NK-92 treated with Interleukin-12 subunit alpha and Interleukin-12 subunit beta, amount 100 ng/mL, for 24 hours (cell line): ENCODE data around the gene LMX1B.
"Not testable (repeated sequence)": the region's sequence is repeated elsewhere in the genome, so short reads cannot be mapped to it uniquely, and the experiment has no call there.

Source experiments
- DNase-seq: peaks from one replicate; lab custom pipeline; 2025; lab: John Stamatoyannopoulos, UW

LMX1B gene

DNA sequence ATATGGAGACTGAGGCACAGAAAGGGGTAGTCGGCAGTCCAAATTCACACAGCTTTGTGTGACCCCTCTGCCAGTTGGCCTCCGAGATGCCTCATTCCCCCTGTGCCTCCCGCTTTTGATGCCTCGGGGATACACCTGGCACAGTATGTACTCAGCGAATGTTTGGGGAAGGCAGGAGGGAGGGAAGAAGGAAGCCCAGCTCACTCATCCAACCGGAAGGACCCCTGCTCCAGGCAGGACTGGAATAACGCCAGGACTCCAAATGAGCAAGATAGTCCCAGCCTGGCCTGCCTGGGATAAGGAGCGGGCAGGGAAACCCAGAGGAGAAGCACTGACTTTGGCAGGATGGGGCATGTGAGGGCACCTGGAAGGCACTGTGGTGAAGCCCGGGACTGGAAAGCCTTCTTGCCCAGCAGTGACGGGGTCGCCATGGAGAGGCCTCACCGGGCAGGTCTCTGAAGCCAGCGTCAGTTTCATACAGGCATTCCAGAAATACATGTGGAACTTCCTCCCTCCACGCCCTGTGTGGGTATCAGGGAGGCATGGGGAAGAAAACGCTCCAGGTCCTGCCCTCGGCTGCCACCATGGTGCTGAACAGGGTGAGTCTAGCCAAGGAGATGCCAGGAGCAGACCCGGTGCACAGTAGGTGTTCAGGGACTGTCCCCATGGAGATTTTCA, 20.3 kb downstream of the LMX1B start:
- DNase-seq, result no peak

DNA sequence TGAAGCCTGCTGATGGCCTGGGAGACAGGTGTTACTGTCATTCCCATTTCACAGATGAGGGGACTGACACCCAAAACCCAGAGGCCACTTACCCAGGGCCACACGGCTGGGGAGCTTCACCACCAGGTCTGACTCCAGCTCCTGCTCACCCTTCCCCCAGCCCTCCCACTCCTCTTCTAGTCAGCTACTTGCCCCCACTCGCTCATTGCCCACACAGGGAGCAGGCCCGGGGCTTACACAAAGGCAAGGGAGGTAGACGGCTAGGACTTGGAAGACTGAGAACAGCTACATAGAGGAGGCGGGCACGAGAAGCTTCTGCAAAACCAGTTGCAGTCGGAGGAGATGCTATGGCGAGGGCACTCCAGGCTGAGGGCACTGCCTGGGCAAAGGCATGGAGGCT, 21.3 kb downstream of the LMX1B start:
- DNase-seq, result no peak

DNA sequence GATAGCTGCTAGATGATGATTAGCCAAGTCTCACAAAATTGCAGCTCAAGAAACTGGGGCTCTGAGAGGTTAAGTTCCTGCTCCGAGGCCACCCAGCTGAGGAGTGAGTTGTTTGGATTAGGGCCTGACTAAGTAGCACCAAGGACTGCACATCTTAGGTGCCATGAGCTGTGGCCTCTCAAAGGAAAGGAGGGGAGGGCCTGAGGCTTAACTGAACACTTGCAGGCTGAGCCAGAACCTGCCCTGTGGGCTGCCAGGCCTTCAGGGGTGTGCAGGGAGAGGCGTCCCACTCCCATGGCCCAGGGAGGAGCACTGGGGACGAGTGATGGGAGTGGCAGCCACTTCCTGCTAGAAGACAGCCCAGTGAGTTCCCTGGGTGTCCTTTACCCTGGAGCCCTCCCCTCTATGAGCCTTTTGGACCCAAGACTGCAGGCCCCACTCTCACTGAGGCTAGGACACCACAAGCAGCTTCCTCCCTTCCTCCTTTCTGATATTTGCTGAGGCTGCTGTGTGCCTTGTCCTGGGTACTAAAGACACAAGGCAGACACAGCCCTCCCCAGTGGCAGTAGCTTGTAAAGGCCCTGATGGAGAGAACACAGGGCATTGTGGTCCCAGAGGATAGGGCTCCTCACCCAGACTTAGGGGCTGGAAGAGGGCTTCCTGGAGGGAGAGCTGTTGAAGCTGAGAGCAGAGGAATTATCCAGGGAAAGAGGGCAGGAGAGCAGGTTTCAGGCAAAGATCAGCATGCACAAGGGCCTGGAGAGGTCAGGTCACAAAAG, 22.1 kb downstream of the LMX1B start:
- no peak for DNase-seq

DNA sequence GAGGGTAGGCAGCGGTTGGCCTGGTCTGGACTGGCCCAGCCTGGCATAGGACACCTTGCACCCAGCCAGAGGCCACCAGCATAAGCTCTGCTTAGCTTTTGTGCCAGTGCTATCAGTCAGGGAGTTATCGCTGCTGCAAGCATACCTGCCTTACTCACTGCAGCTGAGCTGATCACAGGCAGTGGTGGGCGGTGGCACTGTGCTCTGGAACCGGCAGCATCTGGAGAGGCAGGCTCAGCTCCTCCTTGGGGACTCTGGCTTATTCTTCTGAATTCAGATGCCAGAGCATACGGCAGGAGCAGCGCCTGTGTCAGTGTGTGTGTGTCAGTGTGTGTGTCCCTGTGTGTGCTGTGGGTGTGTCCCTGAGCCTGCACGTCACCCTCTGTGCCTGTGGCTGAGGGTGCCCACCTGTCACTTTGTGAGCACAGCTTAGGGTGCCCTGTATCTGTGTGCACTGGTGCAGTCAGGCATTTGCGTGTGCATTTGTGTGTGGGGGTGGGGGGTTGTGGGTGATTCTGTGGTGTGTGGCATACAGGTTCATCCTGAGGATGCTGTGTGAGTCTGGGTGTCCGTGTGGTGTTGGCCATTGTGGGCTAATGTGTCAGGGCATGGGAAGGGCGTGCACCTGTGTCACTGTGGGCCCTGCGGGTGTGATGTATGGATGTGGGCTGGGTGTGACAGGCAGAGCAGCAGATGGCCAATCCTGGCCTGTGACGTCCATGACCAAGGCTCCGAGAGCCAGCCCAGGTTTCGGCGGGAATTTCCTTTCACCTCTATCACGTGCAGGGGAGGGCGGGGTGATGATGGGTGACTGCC, 23.5 kb downstream of the LMX1B start:
- peak; percentile 27 for DNase-seq

DNA sequence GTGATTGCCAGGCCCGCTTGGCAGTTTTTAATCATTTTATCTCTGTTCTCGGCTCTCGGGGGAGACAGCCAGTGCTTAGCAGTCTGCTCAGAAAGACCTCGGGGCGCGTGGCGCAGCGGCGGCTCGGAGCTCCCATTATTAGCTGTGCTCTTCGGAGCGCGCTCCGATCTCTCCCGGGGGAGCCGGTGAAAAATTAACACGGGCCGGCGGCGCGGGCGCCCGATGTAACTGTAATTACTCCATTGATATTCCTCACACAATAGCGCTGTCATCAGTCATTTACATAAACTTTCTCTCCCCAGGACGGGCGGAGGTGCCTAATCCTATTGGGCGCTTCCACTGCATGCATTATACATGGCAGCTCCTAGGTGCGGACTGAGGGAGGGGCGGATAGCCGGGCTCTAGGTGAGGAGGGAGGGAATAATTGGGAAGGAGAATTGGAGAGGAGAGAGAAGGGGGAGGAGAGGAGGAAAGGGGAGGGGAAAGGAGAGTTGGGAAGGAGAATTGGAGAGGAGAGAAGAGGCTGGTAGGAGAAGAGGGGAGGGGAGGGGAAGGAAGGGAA, 24.9 kb downstream of the LMX1B start:
- no peak for DNase-seq

DNA sequence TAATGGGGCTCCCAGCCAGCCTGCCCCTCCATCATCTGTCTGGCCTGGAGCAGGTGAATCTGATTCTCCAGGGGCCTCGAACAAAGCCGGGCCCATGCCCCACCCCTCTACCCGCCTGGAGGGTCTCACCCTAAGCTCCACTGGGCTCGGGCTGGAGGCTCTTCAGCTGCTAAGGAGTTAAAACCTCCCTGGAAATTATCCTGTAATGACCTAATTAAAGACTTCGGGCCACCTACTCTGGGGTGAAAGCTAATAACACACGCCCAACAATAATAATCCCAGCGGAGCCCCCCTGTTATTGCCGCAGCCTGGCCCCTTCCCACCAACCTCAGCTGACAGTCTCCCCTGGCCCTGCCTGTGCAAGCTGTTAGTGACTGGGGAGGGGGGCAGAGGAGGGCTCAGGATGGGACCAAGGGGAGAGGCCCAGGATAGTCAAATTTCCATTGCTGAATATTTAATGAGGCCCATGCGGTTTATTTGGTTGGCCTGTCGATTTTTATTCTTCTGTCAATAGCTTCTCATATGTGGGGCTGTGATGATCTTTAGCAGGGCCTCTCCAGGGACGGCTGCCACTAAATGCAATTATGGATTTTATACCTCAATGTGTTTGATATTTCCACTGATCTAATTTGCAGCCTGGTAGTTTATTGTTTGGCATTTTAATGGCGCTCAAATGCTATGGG, 25.7 kb downstream of the LMX1B start:
- DNase-seq, result no peak

DNA sequence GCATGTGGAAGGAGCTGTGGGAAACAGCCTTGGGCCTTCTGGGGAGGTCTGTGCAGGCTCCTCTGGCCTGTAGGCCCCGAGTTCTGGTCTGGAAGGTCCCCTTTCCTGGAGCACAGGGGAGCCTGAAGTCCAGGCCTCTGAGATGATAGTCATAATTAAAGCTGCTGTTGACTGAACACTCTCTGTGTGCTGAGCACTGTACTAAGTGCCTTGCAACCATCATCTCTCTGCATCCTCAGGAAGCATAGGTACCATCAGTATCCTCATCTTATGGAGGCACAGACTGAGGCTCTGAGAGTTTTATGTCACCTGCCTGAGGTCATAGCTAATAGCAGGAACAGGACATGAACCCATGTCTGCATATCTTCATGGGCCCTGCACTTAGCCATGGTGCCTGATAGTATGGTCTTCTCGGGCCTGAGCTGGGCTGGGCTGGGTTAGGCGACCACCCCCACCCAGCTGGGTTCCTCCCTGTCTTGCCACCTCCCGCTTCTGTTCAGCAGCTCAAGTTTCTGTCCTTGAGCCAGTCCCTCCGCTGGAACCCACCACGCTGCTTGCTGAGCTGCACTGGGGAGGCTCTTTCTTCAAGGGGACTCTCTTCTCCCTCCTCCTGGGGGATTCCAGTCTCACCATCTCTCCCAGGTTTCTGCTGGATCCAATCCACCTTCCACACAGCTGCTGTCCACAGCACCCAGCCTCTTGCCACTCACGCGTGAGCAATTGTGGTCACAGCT, 27.6 kb downstream of the LMX1B start:
- no peak for DNase-seq

DNA sequence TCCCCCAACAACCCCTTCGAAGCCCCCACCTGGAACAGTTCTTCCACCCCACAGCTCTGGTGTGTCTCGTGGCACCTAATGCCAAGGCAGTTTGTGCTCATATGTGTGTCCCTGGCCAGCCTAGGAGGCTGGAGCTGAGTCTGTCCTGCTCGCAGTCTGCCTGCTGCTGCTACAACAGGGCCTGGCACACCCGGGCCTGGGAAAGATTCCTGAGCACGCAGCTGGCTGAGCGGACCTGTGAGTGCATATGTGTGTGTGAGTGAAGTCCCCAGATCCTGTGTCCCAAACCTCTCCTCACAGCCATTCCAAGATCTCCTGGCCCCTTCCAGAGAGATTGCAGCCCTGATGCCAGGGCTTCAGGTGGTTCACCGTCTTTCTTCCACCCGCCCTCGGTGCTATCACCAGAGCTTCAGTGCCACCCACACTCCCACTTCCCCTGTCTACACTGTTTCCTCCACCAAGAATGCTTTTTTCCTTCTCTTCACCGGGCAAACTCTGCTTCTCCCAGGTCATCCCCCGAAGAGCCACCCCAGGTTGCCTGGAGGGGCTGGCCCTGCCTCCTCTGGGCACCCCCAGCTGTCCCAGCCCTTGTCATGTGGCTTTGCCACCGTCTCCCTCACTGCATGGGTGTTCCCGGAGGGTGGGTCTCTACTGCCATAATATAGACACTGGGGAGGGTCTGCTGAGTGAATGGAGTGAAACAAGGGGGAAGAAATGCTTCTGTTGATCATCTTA, 28.4 kb downstream of the LMX1B start:
- no peak for DNase-seq

DNA sequence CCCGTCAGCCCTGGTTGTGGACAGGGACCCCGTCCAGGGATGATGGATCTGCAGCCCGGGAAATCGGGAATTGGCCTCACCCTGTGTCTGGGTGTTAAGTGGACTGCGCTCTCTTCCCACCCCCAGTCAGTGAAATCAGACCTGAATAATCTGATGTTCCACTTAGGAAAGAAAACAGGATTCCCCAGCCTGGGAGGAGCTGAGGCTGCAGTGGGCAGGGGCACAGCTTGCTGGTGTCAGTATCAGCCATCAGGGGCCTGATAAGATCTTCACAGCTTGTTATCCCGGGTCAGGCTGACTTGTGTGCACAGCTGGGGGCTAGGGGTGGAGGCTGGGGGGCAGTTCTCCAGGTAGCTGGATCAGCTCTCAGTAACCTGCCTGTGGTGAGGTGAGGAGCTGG, 29.1 kb downstream of the LMX1B start:
- no peak for DNase-seq

DNA sequence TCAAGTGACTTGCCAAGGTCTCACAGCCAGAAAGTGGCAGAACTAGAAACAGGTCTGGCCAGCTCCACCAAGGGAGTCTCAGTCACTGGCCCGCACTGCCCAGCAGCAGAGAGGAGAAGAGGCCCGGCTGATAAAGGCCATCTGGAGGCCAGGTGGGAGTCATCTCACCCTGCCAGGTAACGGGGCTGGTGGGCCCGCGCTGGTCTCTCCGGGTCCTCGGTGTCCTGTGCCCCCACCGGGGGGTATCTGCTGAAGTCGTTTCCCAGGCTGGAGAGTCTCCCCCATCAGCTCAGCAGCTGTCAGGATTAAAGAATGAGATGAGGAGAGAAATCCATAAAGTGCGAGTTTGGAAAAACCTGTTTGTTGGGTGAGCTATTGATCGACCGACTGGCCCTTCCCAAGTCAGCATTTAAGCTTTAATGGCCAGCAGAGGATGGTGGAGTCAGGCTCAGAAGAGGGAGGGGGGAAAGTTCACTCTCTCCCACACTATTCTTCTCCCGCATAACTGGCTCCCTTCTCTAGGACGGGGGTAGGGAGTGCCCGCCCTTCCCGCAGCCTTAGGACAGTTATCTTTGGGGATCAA, 30.3 kb downstream of the LMX1B start:
- DNase-seq, result no peak

DNA sequence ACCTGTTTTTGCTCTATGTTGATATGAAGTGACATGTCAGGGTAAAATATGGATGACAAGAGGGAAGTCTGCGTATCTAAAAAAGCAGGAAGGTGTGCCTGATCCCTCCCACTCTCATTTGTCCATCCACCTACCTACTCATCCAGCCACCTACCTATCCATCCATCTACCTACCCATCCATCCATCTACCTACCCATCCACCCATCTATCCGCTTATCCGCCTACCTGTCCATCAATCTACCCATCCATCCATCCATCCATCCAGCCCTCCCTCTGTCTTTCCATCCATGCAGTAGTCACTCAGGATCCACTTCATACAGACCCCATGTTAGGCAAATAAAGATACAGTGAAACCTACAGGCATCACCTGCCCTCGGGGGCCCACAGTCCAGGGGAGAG, 32.4 kb downstream of the LMX1B start:
- DNase-seq, result no peak

DNA sequence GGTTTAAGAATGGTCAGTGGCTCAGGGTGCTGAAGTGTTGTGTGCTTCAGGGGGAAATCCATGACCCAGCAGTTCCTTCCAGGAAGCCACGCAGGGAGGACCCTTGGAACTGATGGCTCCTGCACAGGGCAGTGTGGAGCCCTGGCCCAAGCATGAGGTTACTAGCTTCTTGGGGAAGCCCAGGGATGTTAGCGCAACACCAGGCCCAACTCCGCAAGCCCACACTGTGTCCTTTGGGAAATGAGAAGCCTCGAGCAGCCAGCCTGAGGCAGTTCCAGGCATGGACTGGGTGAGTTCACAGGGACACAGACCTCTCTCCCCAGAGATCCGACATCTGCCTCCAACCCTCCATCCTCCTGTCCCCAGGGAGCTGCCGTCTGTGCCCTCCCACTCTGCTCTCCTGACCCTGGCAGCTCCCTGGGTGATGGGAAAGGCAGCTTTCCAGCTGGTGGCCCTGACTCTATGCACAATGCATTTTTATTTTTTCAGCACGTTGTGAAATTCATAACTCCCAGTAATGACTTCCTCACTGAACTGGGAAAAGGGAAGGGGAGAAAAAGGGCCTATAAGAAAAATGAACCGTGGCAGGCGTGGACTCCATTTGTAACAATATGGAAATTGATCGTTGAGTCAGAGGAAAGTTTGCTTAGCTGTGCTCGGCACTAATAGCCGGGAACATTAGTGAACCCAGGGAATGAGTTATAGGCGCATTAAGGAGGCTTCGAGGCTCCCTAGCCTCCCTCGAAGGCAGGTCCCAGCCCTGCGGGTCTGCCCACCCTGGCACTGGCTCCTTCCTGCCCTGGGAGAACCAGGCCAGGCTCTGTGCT, 34.1 kb downstream of the LMX1B start:
- no peak for DNase-seq

DNA sequence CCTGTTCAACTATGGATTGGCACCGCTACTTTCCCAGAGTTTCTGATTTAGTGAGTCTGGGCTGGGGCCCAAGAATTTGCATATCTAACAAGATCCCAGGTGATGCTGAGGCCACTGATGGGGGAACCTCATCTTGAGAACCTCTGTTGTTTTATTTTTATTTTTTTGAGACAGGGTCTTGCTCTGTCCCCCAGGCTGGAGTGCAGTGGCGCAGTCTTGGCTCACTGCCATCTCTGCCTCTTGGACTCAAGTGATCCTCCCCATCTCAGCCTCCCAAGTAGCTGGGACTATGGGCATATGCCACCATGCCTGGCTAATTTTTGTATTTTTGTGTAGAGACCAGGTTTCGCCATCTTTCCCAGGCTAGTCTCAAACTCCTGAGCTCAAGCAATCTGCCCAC, 35.7 kb downstream of the LMX1B start:
- DNase-seq, result no peak

DNA sequence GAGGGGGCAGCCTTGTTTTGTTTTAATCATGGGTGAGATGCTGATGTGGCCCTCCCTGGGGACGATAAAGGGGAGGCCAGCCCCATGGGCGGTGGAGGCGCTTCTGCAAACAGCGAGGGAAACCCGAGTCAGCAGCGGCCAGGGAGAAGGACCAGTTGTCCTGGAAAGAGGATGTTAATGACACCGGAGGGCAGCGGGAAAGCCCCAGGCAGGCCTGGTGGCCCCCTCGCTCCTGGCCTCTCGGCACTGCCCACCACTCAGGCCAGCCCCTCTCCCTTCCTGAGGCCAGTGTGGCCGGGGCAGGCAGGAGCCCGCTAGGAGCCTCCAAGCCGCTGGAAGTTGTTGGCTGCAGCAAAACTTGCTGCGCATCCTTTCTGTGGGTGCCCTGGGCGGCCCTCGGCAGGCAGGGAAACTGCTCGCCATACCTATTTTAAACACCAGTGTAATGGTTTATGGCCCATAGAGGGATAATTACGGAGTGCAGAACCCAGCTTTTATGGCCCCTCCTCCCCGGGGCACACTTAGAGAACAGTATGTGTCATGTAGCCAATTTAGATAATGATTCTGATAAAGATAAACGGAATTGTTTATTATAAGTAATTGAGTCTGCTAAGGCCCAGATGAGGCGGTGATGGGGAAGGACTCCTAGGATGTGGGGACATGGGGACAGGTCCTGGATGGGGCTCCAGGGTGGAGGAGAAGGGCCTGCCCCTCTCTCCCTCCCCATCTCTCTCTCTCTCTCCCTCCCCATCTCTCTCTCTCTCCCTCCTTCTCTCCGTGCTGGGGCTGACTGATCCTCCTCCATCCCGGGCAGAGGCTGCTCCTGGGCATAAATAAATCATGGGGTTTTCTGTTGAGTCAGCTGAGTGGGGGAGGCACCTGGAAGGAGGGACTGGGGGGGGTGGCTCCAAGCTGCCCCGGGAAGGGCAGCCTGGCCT, 36.9 kb downstream of the LMX1B start:
- no peak for DNase-seq

DNA sequence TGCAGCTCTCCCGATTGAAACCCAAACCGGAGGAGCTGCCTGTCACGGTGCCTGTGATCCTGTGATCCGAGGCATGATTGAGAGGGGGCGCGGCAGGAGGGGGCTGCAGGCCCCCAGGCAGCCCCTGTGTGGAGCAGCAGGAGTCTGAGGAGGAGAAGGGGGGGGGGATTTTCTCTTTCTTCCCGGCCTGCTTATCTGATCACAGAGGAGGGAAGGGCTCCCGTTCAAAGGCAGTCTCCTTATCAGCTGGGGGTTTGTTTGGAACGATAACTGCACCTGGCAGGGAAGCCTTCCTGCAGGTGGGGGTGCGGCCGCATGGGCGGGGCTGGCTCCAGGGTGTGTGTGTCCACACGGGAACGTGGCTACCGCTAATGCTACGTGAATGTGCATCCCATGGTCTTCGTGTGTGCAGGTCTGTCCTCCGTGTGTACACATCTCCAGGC, 38.4 kb downstream of the LMX1B start:
- no peak for DNase-seq

DNA sequence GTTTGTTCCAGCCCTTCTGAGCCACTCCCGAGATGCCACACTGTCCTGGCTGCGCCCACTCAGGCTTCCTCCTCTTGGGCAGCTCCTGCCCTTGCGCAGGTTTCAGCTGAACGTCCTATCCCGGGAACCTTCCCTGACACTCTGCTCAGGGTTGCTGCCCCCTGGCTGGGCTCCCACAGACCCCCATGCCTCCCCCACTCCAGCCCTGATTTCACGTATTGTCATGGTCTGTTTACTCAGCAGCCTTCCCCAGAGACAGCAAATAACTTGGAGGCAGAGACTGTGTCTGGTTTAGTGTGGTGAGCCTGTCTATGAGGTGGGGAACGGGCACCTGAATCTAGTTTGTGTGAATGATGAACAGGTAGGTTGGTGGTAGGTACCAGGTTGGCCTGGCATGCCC, 40.4 kb downstream of the LMX1B start:
- no peak for DNase-seq

DNA sequence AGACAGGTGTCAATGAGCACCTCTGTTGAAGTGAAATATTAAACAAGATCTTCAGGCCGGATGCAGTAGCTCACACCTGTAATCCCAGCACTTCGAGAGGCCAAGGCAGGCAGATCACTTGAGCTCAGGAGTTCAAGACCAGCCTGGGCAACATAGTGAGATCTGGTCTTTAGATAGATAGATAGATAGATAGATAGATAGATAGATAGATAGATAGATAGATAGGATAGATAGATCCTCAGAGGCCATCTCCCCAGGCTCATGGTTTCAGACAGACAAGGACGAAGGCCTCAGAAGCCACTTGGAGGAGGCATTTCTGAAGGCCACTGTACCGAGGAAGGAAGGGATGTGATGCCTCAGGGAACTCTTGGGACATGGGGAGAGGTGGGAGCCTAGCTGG, 42.5 kb downstream of the LMX1B start:
- DNase-seq, result not testable (repeated sequence)

DNA sequence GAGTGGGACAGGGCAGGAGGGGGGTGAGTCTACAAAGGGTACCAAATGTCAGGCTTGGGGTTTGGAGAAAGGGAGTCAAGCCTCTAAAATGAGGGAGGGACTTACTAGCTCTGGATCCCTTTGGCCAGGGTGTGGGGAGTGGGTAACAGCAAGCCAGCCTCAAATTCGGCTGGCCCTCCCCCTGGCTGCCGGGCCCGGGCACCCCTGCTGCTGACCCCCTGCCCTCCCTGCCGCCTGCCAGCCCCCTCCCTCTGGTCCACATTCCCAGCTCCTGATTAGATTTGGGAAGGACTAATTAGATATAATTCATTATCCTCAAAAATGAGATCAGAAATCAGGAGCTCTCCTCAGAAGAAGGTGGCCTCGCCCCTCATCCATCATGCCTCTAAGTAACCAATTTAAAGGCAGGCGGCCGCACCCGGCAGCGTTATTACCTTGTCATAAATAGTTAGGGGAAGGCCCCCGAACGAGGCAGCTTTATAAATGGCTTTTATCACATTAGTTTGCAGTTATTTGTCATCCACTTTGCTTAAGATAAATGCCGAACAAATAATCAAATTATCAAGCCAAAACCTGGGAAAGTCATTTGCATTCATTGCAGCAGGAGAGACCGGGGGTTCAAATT, 44.6 kb downstream of the LMX1B start:
- no peak for DNase-seq
